B cell (primary cell): ENCODE data around the gene CRIM1.
"Not testable (repeated sequence)": the region's sequence is repeated elsewhere in the genome, so short reads cannot be mapped to it uniquely, and the experiment has no call there.

Experiments
- EZH2 ChIP-seq: IDR thresholded peaks from 2 replicates; pipeline ENCODE4 v1.6.1; 2012; ENCODE audit warnings: borderline replicate concordance, low read depth, mild to moderate bottlenecking, moderate library complexity, low read length; ENCODE audit not compliant: insufficient read depth, poor library complexity, severe bottlenecking
- TF ChIP-seq, protein P1 (sequence below): fragments of 200-600 bp; IDR thresholded peaks from one replicate; pipeline ENCODE4 v1.8.0; 2022; ENCODE audit warnings: antibody characterized with exemption, mild to moderate bottlenecking

DNA sequence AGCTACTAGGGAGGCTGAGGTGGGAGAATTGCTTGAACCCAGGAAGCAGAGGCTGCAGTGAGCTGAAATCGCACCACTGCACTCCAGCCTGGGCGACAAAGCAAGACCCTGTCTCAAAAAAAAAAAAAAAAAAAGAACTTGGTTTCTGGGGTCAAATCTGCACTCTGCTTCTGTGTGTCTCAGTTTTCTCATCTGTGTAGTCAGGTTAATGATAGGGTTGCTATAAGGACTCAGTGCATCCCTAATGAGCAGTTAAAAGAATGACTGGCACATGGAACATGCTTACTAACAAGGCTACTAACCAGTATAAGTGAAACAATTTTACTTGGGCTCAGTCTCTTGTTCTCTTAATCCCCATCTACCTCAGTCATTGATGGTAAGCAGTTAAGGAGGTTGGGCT is 7.5 kb downstream of the CRIM1 start:
- TF ChIP-seq, protein P1, sequence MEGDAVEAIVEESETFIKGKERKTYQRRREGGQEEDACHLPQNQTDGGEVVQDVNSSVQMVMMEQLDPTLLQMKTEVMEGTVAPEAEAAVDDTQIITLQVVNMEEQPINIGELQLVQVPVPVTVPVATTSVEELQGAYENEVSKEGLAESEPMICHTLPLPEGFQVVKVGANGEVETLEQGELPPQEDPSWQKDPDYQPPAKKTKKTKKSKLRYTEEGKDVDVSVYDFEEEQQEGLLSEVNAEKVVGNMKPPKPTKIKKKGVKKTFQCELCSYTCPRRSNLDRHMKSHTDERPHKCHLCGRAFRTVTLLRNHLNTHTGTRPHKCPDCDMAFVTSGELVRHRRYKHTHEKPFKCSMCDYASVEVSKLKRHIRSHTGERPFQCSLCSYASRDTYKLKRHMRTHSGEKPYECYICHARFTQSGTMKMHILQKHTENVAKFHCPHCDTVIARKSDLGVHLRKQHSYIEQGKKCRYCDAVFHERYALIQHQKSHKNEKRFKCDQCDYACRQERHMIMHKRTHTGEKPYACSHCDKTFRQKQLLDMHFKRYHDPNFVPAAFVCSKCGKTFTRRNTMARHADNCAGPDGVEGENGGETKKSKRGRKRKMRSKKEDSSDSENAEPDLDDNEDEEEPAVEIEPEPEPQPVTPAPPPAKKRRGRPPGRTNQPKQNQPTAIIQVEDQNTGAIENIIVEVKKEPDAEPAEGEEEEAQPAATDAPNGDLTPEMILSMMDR, result not testable (repeated sequence)
- TF ChIP-seq EZH2, result not testable (repeated sequence)
